Mesodermal cell (in vitro differentiated cells): ENCODE results near the gene SRSF5.

Source experiments
- H3K27ac ChIP-seq: 2 replicates; pipeline ENCODE4 v1.7.0; 2013; ENCODE audit warnings: mild to moderate bottlenecking, low read depth, low read length, moderate library complexity; ENCODE audit not compliant: severe bottlenecking
- H3K36me3 ChIP-seq: 2 replicates; pipeline ENCODE4 v1.7.1; 2013; ENCODE audit warnings: mild to moderate bottlenecking, low read length, moderate library complexity; ENCODE audit not compliant: control insufficient read depth, insufficient read depth
- H3K4me1 ChIP-seq: one replicate; pipeline ENCODE4 v1.7.1; 2013; ENCODE audit warnings: mild to moderate bottlenecking, low read length; ENCODE audit not compliant: insufficient read depth, control insufficient read depth, poor library complexity, severe bottlenecking
- H3K4me3 ChIP-seq: 2 replicates; pipeline ENCODE4 v1.7.0; 2013; ENCODE audit warnings: low read length, control low read depth, mild to moderate bottlenecking; ENCODE audit not compliant: insufficient read depth, poor library complexity, severe bottlenecking; ENCODE audit errors: extremely low read depth
- H3K9me3 ChIP-seq: 2 replicates; pipeline ENCODE4 v1.7.1; 2013; ENCODE audit warnings: mild to moderate bottlenecking, low read length, moderate library complexity; ENCODE audit not compliant: control insufficient read depth
- WGBS, 2 experiments: methylation state at CpG; one replicate each; pipeline ENCODE4 v1.1.5; 2013; ENCODE audit warnings: missing lambda C conversion rate in 2 of 2; ENCODE audit not compliant: insufficient coverage in 2 of 2; 5-methylcytosine and 5-hydroxymethylcytosine counted together

SRSF5 gene

GRCh38 chr14:69786603-69787002 is 19.7 kb downstream of the SRSF5 start:
- H3K4me3 ChIP-seq: no peak overlapping the region
- H3K36me3 ChIP-seq: peaks cover 11% of the 10 kb centered on the region
- H3K27ac ChIP-seq: no peak overlapping the region
- 100% methylated on average over 1 of the region's 3 CpGs; no CpG with 5 or more reads in 1 of the 2 experiments for WGBS, 2 experiments
- no peaks in the 10 kb centered on the region for H3K9me3 ChIP-seq
- H3K4me1 ChIP-seq: no peaks in the 10 kb centered on the region

GRCh38 chr14:69789118-69789640 is 22.2 kb downstream of the SRSF5 start:
- Histone ChIP-seq H3K4me3 (no peak overlapping the region), H3K36me3 (peaks cover 11% of the 10 kb centered on the region), H3K27ac (no peak overlapping the region), H3K4me1 (no peaks in the 10 kb centered on the region), H3K9me3 (no peaks in the 10 kb centered on the region)

- no peak overlapping the region for H3K27ac ChIP-seq
- no peak overlapping the region for H3K4me3 ChIP-seq
- H3K9me3 ChIP-seq: no peaks in the 10 kb centered on the region
- no peaks in the 10 kb centered on the region for H3K4me1 ChIP-seq
- WGBS, 2 experiments: 98% methylated on average over 6 to 7 of the region's 7 CpGs
- H3K36me3 ChIP-seq: no peaks in the 10 kb centered on the region
These were observed 26.0 kb downstream of the SRSF5 start for GRCh38 chr14:69792887-69793421.

- Histone ChIP-seq H3K9me3 (no peaks in the 10 kb centered on the region), H3K27ac (no peak overlapping the region), H3K4me1 (no peaks in the 10 kb centered on the region), H3K4me3 (no peak overlapping the region), H3K36me3 (no peaks in the 10 kb centered on the region)
- WGBS, 2 experiments: 60 to 81% methylated on average over 1 to 3 of the region's 3 CpGs
These were observed 27.8 kb downstream of the SRSF5 start for GRCh38 chr14:69794791-69795190.

GRCh38 chr14:69795691-69796090 is 28.7 kb downstream of the SRSF5 start:
- Histone ChIP-seq H3K9me3 (peaks cover under 1% of the 10 kb centered on the region), H3K4me1 (no peaks in the 10 kb centered on the region), H3K4me3 (no peak overlapping the region), H3K27ac (no peak overlapping the region), H3K36me3 (no peaks in the 10 kb centered on the region)
- WGBS, 2 experiments: 76 to 90% methylated on average over 3 of the region's 4 CpGs

- Histone ChIP-seq H3K27ac (no peak within 1 kb of the TSS), H3K9me3 (peaks cover 7% of the 10 kb centered on the region), H3K36me3 (no peaks in the 10 kb centered on the region), H3K4me1 (no peaks in the 10 kb centered on the region), H3K4me3 (no peak within 1 kb of the TSS)
- WGBS, 2 experiments: 96% methylated on average over 8 to 10 of the region's 11 CpGs
These were observed 30.0 kb downstream of the SRSF5 start, which contains the start of gene SLC10A1 for GRCh38 chr14:69796797-69797500. SLC10A1 (minus strand) TSS chr14:69797241; CDS start chr14:69797155, 86 bp downstream.

- WGBS, 2 experiments: 78 to 86% methylated on average over 2 of the region's 5 CpGs
These were observed 30.8 kb downstream of the SRSF5 start for GRCh38 chr14:69797573-69798338.

GRCh38 chr14:69798339-69798735 is 31.4 kb downstream of the SRSF5 start:
- H3K9me3 ChIP-seq: peaks cover 7% of the 10 kb centered on the region
- no peaks in the 10 kb centered on the region for H3K4me1 ChIP-seq
- H3K36me3 ChIP-seq: no peaks in the 10 kb centered on the region
- no peak overlapping the region for H3K4me3 ChIP-seq
- 84% methylated on average over 4 of the region's 4 CpGs; no CpG with 5 or more reads in 1 of the 2 experiments for WGBS, 2 experiments
- no peak overlapping the region for H3K27ac ChIP-seq

More at GRCh38 chr14:69797573-69798338, 30.8 kb downstream of the SRSF5 start:
- no peak overlapping the region for H3K4me3 ChIP-seq
- H3K9me3 ChIP-seq: peaks cover 7% of the 10 kb centered on the region
- no peaks in the 10 kb centered on the region for H3K36me3 ChIP-seq
- H3K27ac ChIP-seq: no peak overlapping the region
- H3K4me1 ChIP-seq: no peaks in the 10 kb centered on the region

- H3K9me3 ChIP-seq: peaks cover 7% of the 10 kb centered on the region
- no peaks in the 10 kb centered on the region for H3K4me1 ChIP-seq
- no peak overlapping the region for H3K27ac ChIP-seq
- no peaks in the 10 kb centered on the region for H3K36me3 ChIP-seq
- H3K4me3 ChIP-seq: no peak overlapping the region
These were observed 36.8 kb downstream of the SRSF5 start for GRCh38 chr14:69803753-69804152.

GRCh38 chr14:69804902-69805301 is 38.0 kb downstream of the SRSF5 start:
- Histone ChIP-seq H3K9me3 (peaks cover 7% of the 10 kb centered on the region), H3K4me1 (no peaks in the 10 kb centered on the region), H3K36me3 (no peaks in the 10 kb centered on the region), H3K27ac (no peak overlapping the region), H3K4me3 (no peak overlapping the region)
- 100% methylated on average over 1 of the region's 2 CpGs; no CpG with 5 or more reads in 1 of the 2 experiments for WGBS, 2 experiments
